ENCODE data around the gene PTH1R.

DNA sequence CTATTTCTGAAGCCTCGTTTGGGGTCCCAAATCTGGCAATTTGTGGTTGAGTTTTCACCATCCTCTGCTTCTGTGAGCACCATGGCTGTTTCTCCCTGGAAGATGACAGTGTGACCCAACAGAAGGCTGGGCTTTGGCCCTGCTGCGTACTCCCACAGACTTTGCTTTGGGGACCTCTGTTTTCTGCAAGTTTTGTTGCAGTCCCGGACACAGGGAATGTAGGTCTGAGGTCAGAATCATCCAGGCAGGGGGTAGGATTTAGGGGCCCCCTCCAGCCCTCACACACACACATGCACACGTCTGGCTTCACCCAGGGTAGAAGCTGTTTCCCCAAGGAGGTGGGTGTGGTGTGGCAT, 6.3 kb downstream of the PTH1R start:
- TF ChIP-seq GATA2 (CRISPR knock-in tag; IDR thresholded peaks at IDR 0.05), result no peak
- TF ChIP-seq RAD21 (IDR thresholded peaks at IDR 0.05; ENCODE audit: low read length), result no peak
- TF ChIP-seq, protein P1, sequence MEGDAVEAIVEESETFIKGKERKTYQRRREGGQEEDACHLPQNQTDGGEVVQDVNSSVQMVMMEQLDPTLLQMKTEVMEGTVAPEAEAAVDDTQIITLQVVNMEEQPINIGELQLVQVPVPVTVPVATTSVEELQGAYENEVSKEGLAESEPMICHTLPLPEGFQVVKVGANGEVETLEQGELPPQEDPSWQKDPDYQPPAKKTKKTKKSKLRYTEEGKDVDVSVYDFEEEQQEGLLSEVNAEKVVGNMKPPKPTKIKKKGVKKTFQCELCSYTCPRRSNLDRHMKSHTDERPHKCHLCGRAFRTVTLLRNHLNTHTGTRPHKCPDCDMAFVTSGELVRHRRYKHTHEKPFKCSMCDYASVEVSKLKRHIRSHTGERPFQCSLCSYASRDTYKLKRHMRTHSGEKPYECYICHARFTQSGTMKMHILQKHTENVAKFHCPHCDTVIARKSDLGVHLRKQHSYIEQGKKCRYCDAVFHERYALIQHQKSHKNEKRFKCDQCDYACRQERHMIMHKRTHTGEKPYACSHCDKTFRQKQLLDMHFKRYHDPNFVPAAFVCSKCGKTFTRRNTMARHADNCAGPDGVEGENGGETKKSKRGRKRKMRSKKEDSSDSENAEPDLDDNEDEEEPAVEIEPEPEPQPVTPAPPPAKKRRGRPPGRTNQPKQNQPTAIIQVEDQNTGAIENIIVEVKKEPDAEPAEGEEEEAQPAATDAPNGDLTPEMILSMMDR (IDR thresholded peaks at IDR 0.05), result no peak
- no peak for TF ChIP-seq USF1 (IDR thresholded peaks at IDR 0.05; ENCODE audit: borderline replicate concordance, low read depth)
- TF ChIP-seq MAX (IDR thresholded peaks at IDR 0.05; ENCODE audit: low read depth), result no peak

All from SK-N-SH (cell line).